ENCODE measurements around the gene SEC11A. TPM values are rescaled to one million over a fixed set of nuclear protein-coding genes. Genes with fewer than 3 reads are reported as not detected.

The SEC11A gene
- total RNA-seq, 4 donors from 2014 or later, result 19.9 to 124 (median 83.0) TPM

GRCh38 chr15:84638103-84638502 is 77.8 kb downstream of the SEC11A start:
- intact Hi-C loops (cut with DNase I; ENCODE audit: low total_unique reads) (no loop called here), in situ Hi-C loops (cut with MboI; ENCODE audit: low pct_ligation_motif_present in 1 of 4, low pct_unique_long_range_greater_than_20kb in 1 of 4, low sequenced_read_pairs in 3 of 4) (no loop called here)
- 69 to 72% methylated on average over 3 of the region's 3 CpGs for WGBS, 2 donors (ENCODE audit: low coverage in 1 of 2)
- TF ChIP-seq EP300 (IDR thresholded peaks at IDR 0.05; ENCODE audit: low read depth), result no peak
- TF ChIP-seq POLR2AphosphoS5 (IDR thresholded peaks at IDR 0.05), result no peak
- TF ChIP-seq POLR2A (IDR thresholded peaks at IDR 0.05), result no peak
- Histone ChIP-seq H3K4me1 (peaks cover 8 to 20% (median 14%) of the 10 kb centered on the region in 4 donors), H3K27ac (no peak overlapping the region), H3K4me3 (no peak overlapping the region), H3K27me3 (no peaks in the 10 kb centered on the region), H3K36me3 (peaks cover 0 to 41% (median 17%) of the 10 kb centered on the region in 4 donors), H3K9me3 (no peaks in the 10 kb centered on the region)
- DNase-seq, result no peak

- 29 to 62% methylated on average over 9 to 23 of the region's 23 CpGs for WGBS, 2 donors (ENCODE audit: low coverage in 1 of 2)
- Histone ChIP-seq H3K9me3 (no peaks in the 10 kb centered on the region), H3K4me3 (peak overlapping the region; percentile 19 to 70 (median 56)), H3K36me3 (peaks cover 0 to 12% (median 2%) of the 10 kb centered on the region in 4 donors), H3K27me3 (no peaks in the 10 kb centered on the region), H3K4me1 (peaks cover 18 to 41% (median 27%) of the 10 kb centered on the region in 4 donors), H3K27ac (peak overlapping the region; percentile 90 to 97 (median 94))
- TF ChIP-seq POLR2AphosphoS5 (IDR thresholded peaks at IDR 0.05) (no peak), CTCF (IDR thresholded peaks at IDR 0.05) (no peak), EP300 (IDR thresholded peaks at IDR 0.05; ENCODE audit: low read depth) (no peak)
- intact Hi-C loops (cut with DNase I; ENCODE audit: low total_unique reads), result no loop called here
- no peak for DNase-seq
- in situ Hi-C loops (cut with MboI; ENCODE audit: low pct_ligation_motif_present in 1 of 4, low pct_unique_long_range_greater_than_20kb in 1 of 4, low sequenced_read_pairs in 3 of 4), result no loop called here
Observed at GRCh38 chr15:84634228-84634837, 81.6 kb downstream of the SEC11A start.

- intact Hi-C loops (cut with DNase I; ENCODE audit: low total_unique reads), result no loop called here
- Histone ChIP-seq H3K27me3 (no peaks in the 10 kb centered on the region), H3K36me3 (peaks cover 0 to 7% (median 2%) of the 10 kb centered on the region in 4 donors), H3K4me3 (peak overlapping the region; percentile 19 to 70 (median 56)), H3K27ac (peak overlapping the region; percentile 90 to 97 (median 94)), H3K4me1 (peaks cover 18 to 41% (median 27%) of the 10 kb centered on the region in 4 donors), H3K9me3 (no peaks in the 10 kb centered on the region)
- peak; percentile 79 for DNase-seq
- peak; percentile 33 to 41 (median 40) for TF ChIP-seq POLR2AphosphoS5 (IDR thresholded peaks at IDR 0.05)
- peak; percentile 69 for TF ChIP-seq POLR2A (IDR thresholded peaks at IDR 0.05)
- no peak for TF ChIP-seq CTCF (IDR thresholded peaks at IDR 0.05)
- 1% methylated on average over 67 of the region's 105 CpGs; no CpG with 5 or more reads in 1 of the 2 donors for WGBS, 2 donors (ENCODE audit: low coverage in 1 of 2)
- in situ Hi-C loops (cut with MboI; ENCODE audit: low pct_ligation_motif_present in 1 of 4, low pct_unique_long_range_greater_than_20kb in 1 of 4, low sequenced_read_pairs in 3 of 4), result no loop called here
Observed at GRCh38 chr15:84633311-84634227, 82.4 kb downstream of the SEC11A start.

- H3K27me3 ChIP-seq, result no peaks in the 10 kb centered on the region
- no peaks in the 10 kb centered on the region for H3K36me3 ChIP-seq
- intact Hi-C loops (cut with DNase I; ENCODE audit: low total_unique reads) (no loop called here), in situ Hi-C loops (cut with MboI; ENCODE audit: low pct_ligation_motif_present in 1 of 4, low pct_unique_long_range_greater_than_20kb in 1 of 4, low sequenced_read_pairs in 3 of 4) (no loop called here)
- DNase-seq, result no peak
- peaks cover 18 to 41% (median 27%) of the 10 kb centered on the region in 4 donors for H3K4me1 ChIP-seq
- no peak for TF ChIP-seq CTCF (IDR thresholded peaks at IDR 0.05)
- no peak for TF ChIP-seq POLR2A (IDR thresholded peaks at IDR 0.05)
- TF ChIP-seq POLR2AphosphoS5 (IDR thresholded peaks at IDR 0.05), result no peak
- TF ChIP-seq EP300 (IDR thresholded peaks at IDR 0.05; ENCODE audit: low read depth), result no peak
- H3K27ac ChIP-seq, result peak overlapping the region; percentile 90 to 97 (median 94)
- peak overlapping the region; percentile 51 to 70 (median 53) for H3K4me3 ChIP-seq
- no peaks in the 10 kb centered on the region for H3K9me3 ChIP-seq
- WGBS, 2 donors (ENCODE audit: low coverage in 1 of 2), result 0 to 37% methylated on average over 1 to 7 of the region's 7 CpGs
Observed at GRCh38 chr15:84631706-84632272, 84.2 kb downstream of the SEC11A start.
